ENCODE measurements around the gene ENOX1.

ENOX1 gene

DNA sequence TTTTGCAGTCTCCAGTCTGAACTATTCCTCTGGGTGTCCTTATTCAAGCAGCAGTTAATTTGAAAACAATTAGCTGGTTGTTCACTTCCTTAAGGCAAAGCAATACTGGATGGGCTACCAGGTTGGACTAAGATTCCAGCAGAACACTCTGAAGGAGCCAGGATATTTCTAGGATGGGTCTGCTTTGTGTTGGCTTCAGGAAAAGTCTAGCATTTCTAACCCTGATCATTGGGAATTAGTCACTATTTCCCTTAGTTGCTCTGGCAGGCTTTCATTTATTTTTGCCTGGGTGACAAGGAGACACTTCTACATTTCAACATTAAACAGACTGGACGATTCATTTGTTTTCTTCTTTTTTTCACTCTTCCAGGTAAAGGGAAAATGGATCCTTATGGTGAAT is 228.4 kb downstream of the ENOX1 start:
- TF ChIP-seq, protein P1, sequence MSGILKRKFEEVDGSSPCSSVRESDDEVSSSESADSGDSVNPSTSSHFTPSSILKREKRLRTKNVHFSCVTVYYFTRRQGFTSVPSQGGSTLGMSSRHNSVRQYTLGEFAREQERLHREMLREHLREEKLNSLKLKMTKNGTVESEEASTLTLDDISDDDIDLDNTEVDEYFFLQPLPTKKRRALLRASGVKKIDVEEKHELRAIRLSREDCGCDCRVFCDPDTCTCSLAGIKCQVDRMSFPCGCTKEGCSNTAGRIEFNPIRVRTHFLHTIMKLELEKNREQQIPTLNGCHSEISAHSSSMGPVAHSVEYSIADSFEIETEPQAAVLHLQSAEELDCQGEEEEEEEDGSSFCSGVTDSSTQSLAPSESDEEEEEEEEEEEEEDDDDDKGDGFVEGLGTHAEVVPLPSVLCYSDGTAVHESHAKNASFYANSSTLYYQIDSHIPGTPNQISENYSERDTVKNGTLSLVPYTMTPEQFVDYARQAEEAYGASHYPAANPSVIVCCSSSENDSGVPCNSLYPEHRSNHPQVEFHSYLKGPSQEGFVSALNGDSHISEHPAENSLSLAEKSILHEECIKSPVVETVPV (CRISPR knock-in tag; IDR thresholded peaks at IDR 0.05) = no peak
- TF ChIP-seq OSR1 (CRISPR knock-in tag; IDR thresholded peaks at IDR 0.05) (no peak), ESRRG (CRISPR knock-in tag; IDR thresholded peaks at IDR 0.05) (no peak), PPARA (CRISPR knock-in tag; IDR thresholded peaks at IDR 0.05; ENCODE audit: borderline replicate concordance) (no peak), ZFP3 (CRISPR knock-in tag; IDR thresholded peaks at IDR 0.05) (no peak), ISL1 (CRISPR knock-in tag; IDR thresholded peaks at IDR 0.05) (no peak), ARNTL (CRISPR knock-in tag; IDR thresholded peaks at IDR 0.05; ENCODE audit: borderline replicate concordance, low read depth) (no peak), SNAI2 (CRISPR knock-in tag; IDR thresholded peaks at IDR 0.05) (no peak)
- ATAC-seq = no peak

DNA sequence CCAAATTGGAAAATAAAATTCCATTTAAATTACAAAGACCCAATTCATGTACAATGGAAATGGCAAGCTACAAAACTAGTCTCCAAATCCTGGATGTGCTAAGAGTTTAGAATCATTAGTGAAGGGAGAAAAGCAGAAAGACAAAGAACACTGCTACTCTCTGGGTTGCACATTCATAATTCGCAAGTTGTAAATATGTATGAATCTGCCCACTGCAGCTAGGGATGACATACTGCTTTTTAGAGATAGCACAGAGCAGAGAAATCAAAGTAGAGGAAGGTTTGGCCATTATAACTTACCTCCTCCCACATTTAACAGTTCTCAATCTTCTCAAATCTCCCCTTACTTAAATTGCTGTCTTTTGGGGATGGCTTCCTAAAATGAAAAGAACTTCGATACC is 231.1 kb downstream of the ENOX1 start:
- TF ChIP-seq OSR1 (CRISPR knock-in tag; IDR thresholded peaks at IDR 0.05) (no peak), ZFP3 (CRISPR knock-in tag; IDR thresholded peaks at IDR 0.05) (no peak), GLIS3 (CRISPR knock-in tag; IDR thresholded peaks at IDR 0.05) (no peak), BACH2 (CRISPR knock-in tag; IDR thresholded peaks at IDR 0.05; ENCODE audit: borderline replicate concordance) (no peak), SNAI2 (CRISPR knock-in tag; IDR thresholded peaks at IDR 0.05) (no peak), TCF4 (CRISPR knock-in tag; IDR thresholded peaks at IDR 0.05; ENCODE audit: borderline replicate concordance) (no peak), CSDC2 (CRISPR knock-in tag; IDR thresholded peaks at IDR 0.05) (no peak), TOX (CRISPR knock-in tag; IDR thresholded peaks at IDR 0.05; ENCODE audit: borderline replicate concordance) (no peak), ISL1 (CRISPR knock-in tag; IDR thresholded peaks at IDR 0.05) (no peak), ZNF70 (CRISPR knock-in tag; IDR thresholded peaks at IDR 0.05) (no peak), ZC3H10 (CRISPR knock-in tag; IDR thresholded peaks at IDR 0.05) (no peak)
- TF ChIP-seq, protein P2, sequence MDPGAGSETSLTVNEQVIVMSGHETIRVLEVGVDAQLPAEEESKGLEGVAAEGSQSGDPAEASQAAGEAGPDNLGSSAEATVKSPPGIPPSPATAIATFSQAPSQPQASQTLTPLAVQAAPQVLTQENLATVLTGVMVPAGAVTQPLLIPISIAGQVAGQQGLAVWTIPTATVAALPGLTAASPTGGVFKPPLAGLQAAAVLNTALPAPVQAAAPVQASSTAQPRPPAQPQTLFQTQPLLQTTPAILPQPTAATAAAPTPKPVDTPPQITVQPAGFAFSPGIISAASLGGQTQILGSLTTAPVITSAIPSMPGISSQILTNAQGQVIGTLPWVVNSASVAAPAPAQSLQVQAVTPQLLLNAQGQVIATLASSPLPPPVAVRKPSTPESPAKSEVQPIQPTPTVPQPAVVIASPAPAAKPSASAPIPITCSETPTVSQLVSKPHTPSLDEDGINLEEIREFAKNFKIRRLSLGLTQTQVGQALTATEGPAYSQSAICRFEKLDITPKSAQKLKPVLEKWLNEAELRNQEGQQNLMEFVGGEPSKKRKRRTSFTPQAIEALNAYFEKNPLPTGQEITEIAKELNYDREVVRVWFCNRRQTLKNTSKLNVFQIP (CRISPR knock-in tag; IDR thresholded peaks at IDR 0.05; ENCODE audit: borderline replicate concordance, low read depth) = no peak
- TF ChIP-seq, protein P3, sequence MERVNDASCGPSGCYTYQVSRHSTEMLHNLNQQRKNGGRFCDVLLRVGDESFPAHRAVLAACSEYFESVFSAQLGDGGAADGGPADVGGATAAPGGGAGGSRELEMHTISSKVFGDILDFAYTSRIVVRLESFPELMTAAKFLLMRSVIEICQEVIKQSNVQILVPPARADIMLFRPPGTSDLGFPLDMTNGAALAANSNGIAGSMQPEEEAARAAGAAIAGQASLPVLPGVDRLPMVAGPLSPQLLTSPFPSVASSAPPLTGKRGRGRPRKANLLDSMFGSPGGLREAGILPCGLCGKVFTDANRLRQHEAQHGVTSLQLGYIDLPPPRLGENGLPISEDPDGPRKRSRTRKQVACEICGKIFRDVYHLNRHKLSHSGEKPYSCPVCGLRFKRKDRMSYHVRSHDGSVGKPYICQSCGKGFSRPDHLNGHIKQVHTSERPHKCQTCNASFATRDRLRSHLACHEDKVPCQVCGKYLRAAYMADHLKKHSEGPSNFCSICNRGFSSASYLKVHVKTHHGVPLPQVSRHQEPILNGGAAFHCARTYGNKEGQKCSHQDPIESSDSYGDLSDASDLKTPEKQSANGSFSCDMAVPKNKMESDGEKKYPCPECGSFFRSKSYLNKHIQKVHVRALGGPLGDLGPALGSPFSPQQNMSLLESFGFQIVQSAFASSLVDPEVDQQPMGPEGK (CRISPR knock-in tag; IDR thresholded peaks at IDR 0.05; ENCODE audit: borderline replicate concordance) = no peak
- TF ChIP-seq, protein P4, sequence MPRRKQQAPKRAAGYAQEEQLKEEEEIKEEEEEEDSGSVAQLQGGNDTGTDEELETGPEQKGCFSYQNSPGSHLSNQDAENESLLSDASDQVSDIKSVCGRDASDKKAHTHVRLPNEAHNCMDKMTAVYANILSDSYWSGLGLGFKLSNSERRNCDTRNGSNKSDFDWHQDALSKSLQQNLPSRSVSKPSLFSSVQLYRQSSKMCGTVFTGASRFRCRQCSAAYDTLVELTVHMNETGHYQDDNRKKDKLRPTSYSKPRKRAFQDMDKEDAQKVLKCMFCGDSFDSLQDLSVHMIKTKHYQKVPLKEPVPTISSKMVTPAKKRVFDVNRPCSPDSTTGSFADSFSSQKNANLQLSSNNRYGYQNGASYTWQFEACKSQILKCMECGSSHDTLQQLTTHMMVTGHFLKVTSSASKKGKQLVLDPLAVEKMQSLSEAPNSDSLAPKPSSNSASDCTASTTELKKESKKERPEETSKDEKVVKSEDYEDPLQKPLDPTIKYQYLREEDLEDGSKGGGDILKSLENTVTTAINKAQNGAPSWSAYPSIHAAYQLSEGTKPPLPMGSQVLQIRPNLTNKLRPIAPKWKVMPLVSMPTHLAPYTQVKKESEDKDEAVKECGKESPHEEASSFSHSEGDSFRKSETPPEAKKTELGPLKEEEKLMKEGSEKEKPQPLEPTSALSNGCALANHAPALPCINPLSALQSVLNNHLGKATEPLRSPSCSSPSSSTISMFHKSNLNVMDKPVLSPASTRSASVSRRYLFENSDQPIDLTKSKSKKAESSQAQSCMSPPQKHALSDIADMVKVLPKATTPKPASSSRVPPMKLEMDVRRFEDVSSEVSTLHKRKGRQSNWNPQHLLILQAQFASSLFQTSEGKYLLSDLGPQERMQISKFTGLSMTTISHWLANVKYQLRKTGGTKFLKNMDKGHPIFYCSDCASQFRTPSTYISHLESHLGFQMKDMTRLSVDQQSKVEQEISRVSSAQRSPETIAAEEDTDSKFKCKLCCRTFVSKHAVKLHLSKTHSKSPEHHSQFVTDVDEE (CRISPR knock-in tag; IDR thresholded peaks at IDR 0.05) = no peak
- TF ChIP-seq, protein P5, sequence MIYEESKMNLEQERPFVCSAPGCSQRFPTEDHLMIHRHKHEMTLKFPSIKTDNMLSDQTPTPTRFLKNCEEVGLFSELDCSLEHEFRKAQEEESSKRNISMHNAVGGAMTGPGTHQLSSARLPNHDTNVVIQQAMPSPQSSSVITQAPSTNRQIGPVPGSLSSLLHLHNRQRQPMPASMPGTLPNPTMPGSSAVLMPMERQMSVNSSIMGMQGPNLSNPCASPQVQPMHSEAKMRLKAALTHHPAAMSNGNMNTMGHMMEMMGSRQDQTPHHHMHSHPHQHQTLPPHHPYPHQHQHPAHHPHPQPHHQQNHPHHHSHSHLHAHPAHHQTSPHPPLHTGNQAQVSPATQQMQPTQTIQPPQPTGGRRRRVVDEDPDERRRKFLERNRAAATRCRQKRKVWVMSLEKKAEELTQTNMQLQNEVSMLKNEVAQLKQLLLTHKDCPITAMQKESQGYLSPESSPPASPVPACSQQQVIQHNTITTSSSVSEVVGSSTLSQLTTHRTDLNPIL (CRISPR knock-in tag; IDR thresholded peaks at IDR 0.05; ENCODE audit: low read depth) = no peak
- TF ChIP-seq, protein P1 (CRISPR knock-in tag; IDR thresholded peaks at IDR 0.05) = no peak

DNA sequence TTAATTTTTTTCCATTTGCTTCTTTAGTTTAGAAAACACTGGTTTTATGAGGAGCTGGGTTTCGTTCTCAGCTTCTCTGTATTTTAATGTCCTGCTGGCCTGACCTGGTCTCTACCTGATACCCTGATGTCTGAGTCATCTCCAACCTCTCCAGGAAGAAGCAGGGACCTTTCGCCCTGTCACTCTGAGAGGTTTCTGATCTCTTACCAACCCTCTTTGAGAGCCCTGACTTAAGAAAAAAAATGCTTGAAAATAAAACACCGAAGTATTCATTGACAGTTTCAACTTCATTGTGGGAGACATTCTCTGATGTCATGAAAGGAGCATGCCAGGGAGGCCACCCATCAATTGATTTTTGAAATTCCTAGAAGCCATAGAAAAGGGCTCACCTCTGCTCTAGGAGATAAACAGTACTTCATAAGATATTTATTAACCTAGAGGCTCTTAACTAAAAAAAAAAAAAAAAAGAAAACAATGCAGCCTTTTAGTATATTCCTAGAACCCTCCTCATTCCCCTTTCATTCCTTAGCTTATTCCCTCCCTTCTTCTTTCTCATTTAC is 234.8 kb downstream of the ENOX1 start:
- ATAC-seq = no peak

More for the DNA sequence above, 231.1 kb downstream of the ENOX1 start:
- no peak for ATAC-seq

More for the DNA sequence above, 234.8 kb downstream of the ENOX1 start:
- TF ChIP-seq BACH2 (CRISPR knock-in tag; IDR thresholded peaks at IDR 0.05; ENCODE audit: borderline replicate concordance) = no peak
